ENCODE data around the gene AKR1D1. TPM values are rescaled to one million over a fixed set of nuclear protein-coding genes. Genes with fewer than 3 reads are reported as not detected.
"Not testable (repeated sequence)": the region's sequence is repeated elsewhere in the genome, so short reads cannot be mapped to it uniquely, and the experiment has no call there.

Gene AKR1D1
- total RNA-seq, 4 donors from 2014 or later, result not detected

DNA sequence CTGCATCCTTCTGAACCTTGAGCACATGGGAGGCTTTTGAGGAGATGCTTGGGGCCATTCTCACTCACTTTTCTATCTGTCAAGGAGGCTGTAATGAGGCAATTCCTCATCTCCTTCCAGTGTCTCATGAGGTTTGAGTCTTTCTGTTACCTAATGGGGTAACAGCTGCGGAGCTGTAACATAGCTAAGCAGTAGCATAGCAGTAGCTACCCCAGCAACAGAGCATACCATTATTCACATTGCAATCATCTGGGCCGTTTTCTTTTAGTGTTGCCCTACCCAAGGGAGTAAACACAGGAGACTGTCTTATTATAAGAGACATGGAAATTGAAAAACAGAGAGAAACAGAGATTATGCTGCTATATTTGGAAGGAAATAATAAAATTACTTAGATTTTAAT lies 68.7 kb downstream of the AKR1D1 start:
- Histone ChIP-seq H3K4me3 (no peak overlapping the region), H3K9me3 (no peaks in the 10 kb centered on the region), H3K4me1 (no peaks in the 10 kb centered on the region), H3K27ac (no peak overlapping the region), H3K27me3 (no peaks in the 10 kb centered on the region), H3K36me3 (no peaks in the 10 kb centered on the region)
- whole genome bisulfite sequencing, 2 donors, result 49 to 70% methylated on average over 2 of the region's 2 CpGs
- no peak for DNase-seq (ENCODE audit: low spot score in 2 of 2)
- TF ChIP-seq EP300 (IDR thresholded peaks at IDR 0.05) (no peak), POLR2A (IDR thresholded peaks at IDR 0.05) (no peak), CTCF (IDR thresholded peaks at IDR 0.05) (no peak)

DNA sequence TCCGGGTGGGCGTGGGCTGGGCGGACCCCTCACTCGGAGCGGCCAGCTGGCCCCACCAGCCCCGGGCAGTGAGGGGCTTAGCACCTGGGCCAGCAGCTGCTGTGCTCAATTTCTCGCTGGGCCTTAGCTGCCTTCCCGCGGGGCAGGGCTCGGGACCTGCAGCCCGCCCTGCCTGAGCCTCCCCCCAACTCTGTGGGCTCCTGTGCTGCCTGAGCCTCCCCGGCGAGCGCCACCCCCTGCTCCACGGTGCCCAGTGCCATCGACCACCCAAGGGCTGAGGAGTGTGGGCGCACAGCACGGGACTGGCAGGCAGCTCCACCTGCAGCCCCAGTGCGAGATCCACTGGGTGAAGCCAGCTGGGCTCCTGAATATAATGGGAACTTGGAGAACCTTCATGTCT lies 70.0 kb downstream of the AKR1D1 start:
- not testable (repeated sequence) for H3K4me3 ChIP-seq; H3K36me3 ChIP-seq; DNase-seq (ENCODE audit: low spot score in 2 of 2); H3K27ac ChIP-seq; H3K9me3 ChIP-seq; H3K27me3 ChIP-seq; H3K4me1 ChIP-seq
- WGBS, 2 donors, result 96 to 98% methylated on average over 5 to 12 of the region's 19 CpGs

DNA sequence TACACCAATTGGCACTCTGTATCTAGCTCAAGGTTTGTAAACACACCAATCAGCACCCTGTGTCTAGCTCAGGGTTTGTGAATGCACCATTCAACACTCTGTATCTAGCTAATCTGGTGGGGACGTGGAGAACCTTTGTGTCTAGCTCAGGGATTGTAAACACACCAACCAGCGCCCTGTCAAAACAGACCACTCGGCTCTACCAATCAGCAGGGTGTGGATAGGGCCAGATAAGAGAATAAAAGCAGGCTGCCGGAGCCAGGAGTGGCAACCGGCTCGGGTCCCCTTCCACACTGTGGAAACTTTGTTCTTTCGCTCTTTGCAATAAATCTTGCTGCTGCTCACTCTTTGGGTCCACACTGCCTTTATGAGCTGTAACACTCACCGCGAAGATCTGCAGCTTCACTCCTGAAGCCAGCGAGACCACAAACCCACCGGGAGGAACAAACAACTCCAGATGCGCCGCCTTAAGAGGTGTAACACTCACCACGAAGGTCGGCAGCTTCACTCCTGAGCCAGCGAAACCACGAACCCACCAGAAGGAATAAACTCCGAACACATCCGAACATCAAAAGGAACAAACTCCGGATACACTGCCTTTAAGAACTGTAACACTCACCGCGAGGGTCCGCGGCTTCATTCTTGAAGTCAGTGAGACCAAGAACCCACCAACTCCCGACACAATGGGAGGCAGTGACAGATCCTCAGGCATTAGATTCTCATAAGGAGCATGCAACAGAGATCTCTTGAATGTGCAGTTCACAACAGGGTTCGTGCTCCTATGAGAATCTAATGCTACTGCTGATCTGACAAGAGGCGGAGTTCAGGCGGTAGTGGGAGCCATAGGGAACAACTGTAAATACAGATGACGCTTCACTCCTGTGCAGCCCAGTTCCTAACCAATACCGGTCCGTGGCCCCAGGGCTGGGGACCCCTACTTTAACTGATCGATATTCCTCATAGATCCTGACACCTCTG lies 70.8 kb downstream of the AKR1D1 start:
- not testable (repeated sequence) for H3K4me1 ChIP-seq; H3K36me3 ChIP-seq; H3K27ac ChIP-seq; H3K27me3 ChIP-seq; H3K9me3 ChIP-seq; DNase-seq (ENCODE audit: low spot score in 2 of 2); H3K4me3 ChIP-seq
- 84 to 87% methylated on average over 32 of the region's 32 CpGs for WGBS, 2 donors

DNA sequence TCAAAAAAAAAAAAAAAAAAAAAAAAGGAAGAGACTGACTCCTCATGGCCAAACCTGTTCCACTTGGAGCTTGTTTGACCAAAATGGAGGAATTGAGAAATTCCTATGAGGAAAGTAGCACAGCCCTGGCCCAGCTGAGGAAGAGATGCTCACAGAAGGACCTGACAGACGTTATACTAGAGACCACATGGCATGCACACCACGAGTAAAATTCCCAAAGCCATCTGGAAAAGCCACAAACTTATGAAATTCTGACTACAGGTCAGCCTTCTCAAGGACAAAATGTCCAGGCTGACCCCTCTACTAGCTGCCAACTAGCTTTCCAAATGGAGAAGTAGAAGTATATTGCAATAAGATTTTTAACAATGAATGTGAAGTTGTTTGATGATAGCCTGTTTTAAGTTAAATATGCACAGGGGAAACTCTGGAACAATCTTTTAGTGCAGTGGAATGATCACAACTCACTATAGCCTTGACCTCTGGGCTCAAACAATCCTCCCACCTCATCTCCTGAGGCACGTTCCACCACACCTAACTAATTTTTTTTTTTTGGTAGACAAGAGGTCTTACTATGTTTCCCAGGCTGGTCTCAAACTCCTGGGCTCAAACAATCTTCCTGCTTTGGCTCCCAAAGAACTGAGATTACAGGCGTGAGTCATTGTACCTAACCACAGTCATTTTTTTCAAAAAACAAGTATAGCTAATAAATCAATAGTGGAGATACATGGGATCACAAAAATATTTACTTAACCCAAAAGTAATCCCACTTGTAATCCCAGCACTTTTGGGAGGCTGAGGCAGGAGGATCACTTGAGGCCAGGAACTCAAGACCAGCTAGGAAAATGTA lies 75.7 kb downstream of the AKR1D1 start:
- H3K4me1 ChIP-seq, result no peaks in the 10 kb centered on the region
- no peaks in the 10 kb centered on the region for H3K9me3 ChIP-seq
- H3K4me3 ChIP-seq, result no peak overlapping the region
- WGBS, 2 donors, result 63 to 69% methylated on average over 4 of the region's 4 CpGs
- H3K27me3 ChIP-seq, result no peaks in the 10 kb centered on the region
- TF ChIP-seq EP300 (IDR thresholded peaks at IDR 0.05) (peak in 1 of 2 donors; percentile 42), POLR2A (IDR thresholded peaks at IDR 0.05) (no peak), CTCF (IDR thresholded peaks at IDR 0.05) (no peak)
- H3K36me3 ChIP-seq, result no peaks in the 10 kb centered on the region
- DNase-seq (ENCODE audit: low spot score in 2 of 2), result peak in 1 of 2 donors; percentile 9
- peak overlapping the region in 1 of 4 donors; percentile 41 for H3K27ac ChIP-seq

DNA sequence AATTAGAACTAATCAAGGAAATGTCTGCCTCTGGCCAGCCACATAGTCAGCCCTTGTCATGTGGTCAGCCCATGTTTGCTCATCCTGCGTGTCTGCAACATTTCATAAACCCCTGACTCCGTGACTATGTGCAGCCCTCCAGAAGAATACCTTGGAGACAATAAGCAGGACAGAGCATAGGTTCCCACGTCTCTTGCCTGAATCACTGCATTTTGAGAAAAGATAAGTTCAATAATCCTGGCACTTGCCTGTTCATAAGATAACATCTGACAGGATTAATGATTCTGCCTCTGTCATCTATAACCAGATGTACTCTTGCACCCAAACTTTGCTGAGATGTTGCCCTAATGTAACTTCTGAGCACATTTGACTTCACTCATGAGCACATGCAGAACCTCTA lies 78.4 kb downstream of the AKR1D1 start:
- Histone ChIP-seq H3K4me1 (no peaks in the 10 kb centered on the region), H3K27ac (no peak overlapping the region), H3K9me3 (no peaks in the 10 kb centered on the region), H3K4me3 (no peak overlapping the region), H3K36me3 (no peaks in the 10 kb centered on the region), H3K27me3 (no peaks in the 10 kb centered on the region)
- WGBS, 2 donors, result 84 to 89% methylated on average over 3 of the region's 3 CpGs
- no peak for DNase-seq (ENCODE audit: low spot score in 2 of 2)
- TF ChIP-seq CTCF (IDR thresholded peaks at IDR 0.05) (no peak), POLR2A (IDR thresholded peaks at IDR 0.05) (no peak)

DNA sequence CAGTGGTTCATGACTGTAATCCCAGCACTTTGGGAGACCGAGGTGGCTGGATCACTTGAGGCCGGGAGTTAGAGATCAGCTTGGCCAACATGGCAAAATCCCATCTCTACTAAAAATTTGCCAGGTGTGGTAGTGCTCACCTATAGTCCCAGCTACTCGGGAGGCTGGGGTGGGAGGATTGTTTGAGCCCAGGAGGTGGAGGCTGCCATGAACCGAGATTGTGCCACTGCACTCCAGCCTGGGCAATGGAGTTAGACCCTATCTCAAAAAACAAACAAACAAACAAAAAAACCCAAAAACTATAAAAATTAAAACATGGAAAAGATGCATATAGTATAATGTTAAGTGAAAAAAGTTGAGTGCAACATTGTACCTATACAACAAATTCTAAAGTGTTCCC lies 81.4 kb downstream of the AKR1D1 start:
- Histone ChIP-seq H3K27me3 (no peaks in the 10 kb centered on the region), H3K4me3 (no peak overlapping the region), H3K4me1 (peaks cover 0 to 8% (median 0%) of the 10 kb centered on the region in 4 donors), H3K36me3 (no peaks in the 10 kb centered on the region), H3K27ac (no peak overlapping the region), H3K9me3 (no peaks in the 10 kb centered on the region)
- TF ChIP-seq CTCF (IDR thresholded peaks at IDR 0.05) (no peak), EP300 (IDR thresholded peaks at IDR 0.05) (no peak), POLR2A (IDR thresholded peaks at IDR 0.05) (no peak)
- no peak for DNase-seq (ENCODE audit: low spot score in 2 of 2)
- 76 to 98% methylated on average over 4 of the region's 4 CpGs for WGBS, 2 donors
